Lower lobe of right lung (tissue), 2 donors: ENCODE data around the gene CYP2A6. TPM values are rescaled to one million over a fixed set of nuclear protein-coding genes. Genes with fewer than 3 reads are reported as not detected.
A peak's percentile ranks its signal among the peaks of the same experiment; 100 is the strongest.

Experiments
- ATAC-seq, 2 donors: fragments of 200-7000 bp; cut with Tn5 transposase; one replicate each; pipeline ENCODE4 v1.9.1; 2020 to 2022; ENCODE audit warnings: mild to moderate bottlenecking in 2 of 2, moderate library complexity in 2 of 2
- DNase-seq: peaks from one replicate; pipeline ENCODE4 v3.0.0-alpha.2; 2020
- H3K27ac ChIP-seq: fragments of 200-600 bp; one replicate; pipeline ENCODE4 v1.8.0; 2022
- H3K27me3 ChIP-seq: fragments of 200-600 bp; one replicate; pipeline ENCODE4 v1.8.0; 2022; ENCODE audit warnings: low read depth
- H3K36me3 ChIP-seq: fragments of 200-600 bp; one replicate; pipeline ENCODE4 v1.8.0; 2022; ENCODE audit warnings: mild to moderate bottlenecking
- H3K4me1 ChIP-seq: fragments of 200-600 bp; one replicate; pipeline ENCODE4 v1.8.0; 2022
- H3K4me3 ChIP-seq: fragments of 200-600 bp; one replicate; pipeline ENCODE4 v1.8.0; 2022; ENCODE audit warnings: mild to moderate bottlenecking
- H3K9me3 ChIP-seq: fragments of 200-600 bp; one replicate; pipeline ENCODE4 v1.8.0; 2022
- CTCF ChIP-seq: fragments of 200-600 bp; IDR thresholded peaks from one replicate; pipeline ENCODE4 v1.8.0; 2022; ENCODE audit warnings: antibody characterized with exemption, mild to moderate bottlenecking
- intact Hi-C: fragments of 100-400 bp; cut with DNase I; formaldehyde crosslinking; loops from one replicate; pipeline ENCODE4 v1.11.0; 2022
- total RNA-seq: library from RNA; stranded (reverse); fragmentation: NEBNext Ultra II Directional; extraction: Animal tissue kit (Norgen Biotek cat#: 25700); gene quantifications from one replicate; pipeline ENCODE4 v1.2.1, GENCODE V29; 2021
- donor health status: DM: no; HTN: yes; CAD: no; lungs with severe emphysema.

The CYP2A6 gene
- total RNA-seq, 1 donor from 2014 or later: 2.0 TPM

GRCh38 chr19:40800997-40801377 lies 49.3 kb downstream of the CYP2A6 start:
- Histone ChIP-seq H3K36me3 (peaks cover 56% of the 10 kb centered on the region), H3K4me1 (peaks cover 69% of the 10 kb centered on the region), H3K27ac (peak overlapping the region; percentile 92), H3K4me3 (peak overlapping the region; percentile 92), H3K9me3 (no peaks in the 10 kb centered on the region), H3K27me3 (no peaks in the 10 kb centered on the region)
- no peak for DNase-seq
- no peak for TF ChIP-seq CTCF
- intact Hi-C loops: no loop called here
- ATAC-seq: no peak

GRCh38 chr19:40800339-40800996 lies 49.8 kb downstream of the CYP2A6 start:
- Histone ChIP-seq H3K4me1 (peaks cover 64% of the 10 kb centered on the region), H3K4me3 (peak overlapping the region; percentile 92), H3K27me3 (no peaks in the 10 kb centered on the region), H3K36me3 (peaks cover 50% of the 10 kb centered on the region), H3K9me3 (no peaks in the 10 kb centered on the region), H3K27ac (peak overlapping the region; percentile 92)
- ATAC-seq (no peak), DNase-seq (no peak)
- no peak for TF ChIP-seq CTCF
- intact Hi-C loops: no loop called here

- H3K27ac ChIP-seq: peak overlapping the region; percentile 92
- H3K27me3 ChIP-seq: no peaks in the 10 kb centered on the region
- H3K4me1 ChIP-seq: peaks cover 57% of the 10 kb centered on the region
- intact Hi-C loops: no loop called here
- no peaks in the 10 kb centered on the region for H3K9me3 ChIP-seq
- peak; percentile 1 to 16 for ATAC-seq
- peak overlapping the region; percentile 92 for H3K4me3 ChIP-seq
- peaks cover 44% of the 10 kb centered on the region for H3K36me3 ChIP-seq
- no peak for TF ChIP-seq CTCF
- peak; percentile 78 for DNase-seq
These were observed 50.5 kb downstream of the CYP2A6 start for GRCh38 chr19:40799558-40800338.

- Histone ChIP-seq H3K4me1 (peaks cover 48% of the 10 kb centered on the region), H3K9me3 (no peaks in the 10 kb centered on the region), H3K27ac (peak within 1 kb of the TSS; percentile 92), H3K27me3 (no peaks in the 10 kb centered on the region), H3K4me3 (peak within 1 kb of the TSS; percentile 92), H3K36me3 (peaks cover 36% of the 10 kb centered on the region)
- peak; percentile 89 to 95 for ATAC-seq
- TF ChIP-seq CTCF: no peak
- DNase-seq: peak; percentile 100
- intact Hi-C loops: no loop called here
These were observed 51.3 kb downstream of the CYP2A6 start, which contains the start of gene EGLN2 for GRCh38 chr19:40798683-40799557. EGLN2 (plus strand) TSS chr19:40799191; CDS start chr19:40800573, 1,382 bp downstream.
